ENCODE data around the gene FBXL2. TPM values are rescaled to one million over a fixed set of nuclear protein-coding genes. Genes with fewer than 3 reads are reported as not detected.

The FBXL2 gene
- polyA plus RNA-seq, 4 donors = 2.8 to 15.1 TPM; not detected in 2

DNA sequence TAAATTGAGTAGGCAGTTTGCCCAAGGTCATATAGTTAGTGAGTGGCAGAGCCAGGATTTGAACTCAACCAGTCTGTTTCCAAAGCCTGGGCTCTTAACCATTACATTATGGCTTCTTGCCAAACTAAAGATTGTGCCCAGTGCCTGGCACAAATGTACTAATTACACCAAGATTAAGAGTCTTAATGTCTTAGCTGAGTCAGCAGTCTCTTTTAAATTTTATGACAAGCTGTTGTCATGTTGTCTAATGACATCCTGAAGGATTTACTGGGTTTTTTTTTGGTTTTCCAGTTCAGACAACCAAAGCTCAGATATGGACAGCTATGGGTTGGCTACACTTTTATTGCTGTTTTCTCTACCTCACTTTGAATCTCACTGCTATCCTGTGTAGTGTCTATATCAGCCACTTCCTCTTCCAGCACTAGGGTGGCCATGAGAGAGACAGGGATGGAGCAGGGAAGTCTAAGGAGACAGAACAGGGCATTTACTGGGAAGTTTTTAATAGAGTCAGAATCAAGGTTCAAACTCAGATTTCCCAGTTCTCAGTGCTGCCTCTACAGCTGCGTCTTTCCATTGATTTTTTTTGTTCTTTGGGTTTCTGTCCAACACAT is 10.5 kb downstream of the FBXL2 start:
- DNase-seq (peak in 1 of 2 donors; percentile 26), FAIRE-seq (no peak)
- H3K27ac ChIP-seq (ENCODE audit: low read depth in 1 of 3, low read length in 2 of 3) = no peak overlapping the region
- H3K27me3 ChIP-seq (ENCODE audit: control insufficient read depth in 3 of 3, insufficient read depth in 3 of 3, low read length in 3 of 3) = no peaks in the 10 kb centered on the region
- peaks cover 0 to 29% of the 10 kb centered on the region in 2 donors for H3K9me3 ChIP-seq (ENCODE audit: control insufficient read depth in 2 of 2, insufficient read depth in 1 of 2, low read depth in 1 of 2, low read length in 1 of 2)
- H3K4me1 ChIP-seq (ENCODE audit: control insufficient read depth in 3 of 3, insufficient read depth in 2 of 3, low read depth in 1 of 3, low read length in 2 of 3) = no peaks in the 10 kb centered on the region
- 86 to 92% (median 91%) methylated on average over 1 of the region's 1 CpG for WGBS, 3 donors
- H3K4me3 ChIP-seq (ENCODE audit: low read depth in 1 of 3, low read length in 3 of 3) = no peak overlapping the region
- H3K36me3 ChIP-seq (ENCODE audit: control insufficient read depth in 3 of 3, insufficient read depth in 2 of 3, low read depth in 1 of 3, low read length in 3 of 3) = peaks cover 0 to 9% (median 0%) of the 10 kb centered on the region in 3 donors

DNA sequence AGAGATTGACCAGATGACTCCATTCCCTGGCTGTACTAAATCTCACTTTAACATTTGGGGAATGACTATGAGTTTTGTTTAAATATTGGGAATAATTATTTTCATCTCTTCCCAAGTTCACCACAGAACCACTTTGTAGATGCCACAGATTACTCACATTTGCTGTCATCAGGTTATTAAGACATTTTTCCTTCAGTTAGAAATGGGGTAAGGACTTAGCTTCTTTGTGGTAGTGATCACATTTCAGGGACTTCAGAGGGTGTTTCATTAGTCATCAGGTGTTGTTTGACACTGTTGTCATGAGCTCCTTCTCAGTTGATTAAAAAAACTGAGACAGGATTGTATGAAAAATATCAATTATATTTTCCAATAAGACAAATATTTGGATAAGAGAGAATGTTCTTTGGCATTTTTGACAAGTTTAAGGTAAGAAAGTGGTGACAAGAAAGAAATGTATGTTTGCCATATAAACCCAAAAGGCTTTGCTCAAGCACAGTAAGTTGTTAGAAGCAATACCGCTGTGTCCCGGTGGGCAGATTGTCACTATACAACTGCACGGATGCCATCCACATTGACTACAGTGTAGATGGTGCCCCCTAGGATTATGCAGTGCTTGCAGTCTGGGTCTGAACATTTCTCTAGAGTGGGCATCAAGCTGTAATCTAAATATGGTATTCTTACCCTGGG is 22.3 kb downstream of the FBXL2 start:
- no peak overlapping the region for H3K27ac ChIP-seq (ENCODE audit: low read depth in 1 of 3, low read length in 2 of 3)
- FAIRE-seq (no peak), DNase-seq (no peak)
- H3K9me3 ChIP-seq (ENCODE audit: control insufficient read depth in 2 of 2, insufficient read depth in 1 of 2, low read depth in 1 of 2, low read length in 1 of 2) = no peaks in the 10 kb centered on the region
- 90 to 95% (median 92%) methylated on average over 3 of the region's 3 CpGs for WGBS, 3 donors
- H3K27me3 ChIP-seq (ENCODE audit: control insufficient read depth in 3 of 3, insufficient read depth in 3 of 3, low read length in 3 of 3) = no peaks in the 10 kb centered on the region
- peaks cover 0 to 2% (median 0%) of the 10 kb centered on the region in 3 donors for H3K36me3 ChIP-seq (ENCODE audit: control insufficient read depth in 3 of 3, insufficient read depth in 2 of 3, low read depth in 1 of 3, low read length in 3 of 3)
- no peaks in the 10 kb centered on the region for H3K4me1 ChIP-seq (ENCODE audit: control insufficient read depth in 3 of 3, insufficient read depth in 2 of 3, low read depth in 1 of 3, low read length in 2 of 3)
- no peak overlapping the region for H3K4me3 ChIP-seq (ENCODE audit: low read depth in 1 of 3, low read length in 3 of 3)

- Histone ChIP-seq H3K36me3 (ENCODE audit: control insufficient read depth in 3 of 3, insufficient read depth in 2 of 3, low read depth in 1 of 3, low read length in 3 of 3) (peaks cover 0 to 13% (median 0%) of the 10 kb centered on the region in 3 donors), H3K4me1 (ENCODE audit: control insufficient read depth in 3 of 3, insufficient read depth in 2 of 3, low read depth in 1 of 3, low read length in 2 of 3) (no peaks in the 10 kb centered on the region), H3K27me3 (ENCODE audit: control insufficient read depth in 3 of 3, insufficient read depth in 3 of 3, low read length in 3 of 3) (no peaks in the 10 kb centered on the region), H3K27ac (ENCODE audit: low read depth in 1 of 3, low read length in 2 of 3) (no peak overlapping the region), H3K4me3 (ENCODE audit: low read depth in 1 of 3, low read length in 3 of 3) (no peak overlapping the region), H3K9me3 (ENCODE audit: control insufficient read depth in 2 of 2, insufficient read depth in 1 of 2, low read depth in 1 of 2, low read length in 1 of 2) (peaks cover 0 to 8% of the 10 kb centered on the region in 2 donors)
- DNase-seq = no peak
- FAIRE-seq = no peak
- 57 to 68% (median 63%) methylated on average over 2 of the region's 2 CpGs for WGBS, 3 donors
Observed at GRCh38 chr3:33312361-33312760, 35.1 kb downstream of the FBXL2 start.

- Histone ChIP-seq H3K9me3 (ENCODE audit: control insufficient read depth in 2 of 2, insufficient read depth in 1 of 2, low read depth in 1 of 2, low read length in 1 of 2) (peaks cover 0 to 8% of the 10 kb centered on the region in 2 donors), H3K27me3 (ENCODE audit: control insufficient read depth in 3 of 3, insufficient read depth in 3 of 3, low read length in 3 of 3) (no peaks in the 10 kb centered on the region), H3K27ac (ENCODE audit: low read depth in 1 of 3, low read length in 2 of 3) (no peak overlapping the region), H3K36me3 (ENCODE audit: control insufficient read depth in 3 of 3, insufficient read depth in 2 of 3, low read depth in 1 of 3, low read length in 3 of 3) (peaks cover 0 to 11% (median 0%) of the 10 kb centered on the region in 3 donors), H3K4me1 (ENCODE audit: control insufficient read depth in 3 of 3, insufficient read depth in 2 of 3, low read depth in 1 of 3, low read length in 2 of 3) (no peaks in the 10 kb centered on the region), H3K4me3 (ENCODE audit: low read depth in 1 of 3, low read length in 3 of 3) (no peak overlapping the region)
- FAIRE-seq (no peak), DNase-seq (no peak)
Observed at GRCh38 chr3:33313331-33313730, 36.1 kb downstream of the FBXL2 start.

GRCh38 chr3:33314993-33315392 is 37.8 kb downstream of the FBXL2 start:
- FAIRE-seq = no peak
- no peaks in the 10 kb centered on the region for H3K27me3 ChIP-seq (ENCODE audit: control insufficient read depth in 3 of 3, insufficient read depth in 3 of 3, low read length in 3 of 3)

GRCh38 chr3:33315826-33316225 is 38.6 kb downstream of the FBXL2 start:
- peak; percentile 2 to 4 for DNase-seq
- 54 to 72% (median 57%) methylated on average over 2 of the region's 2 CpGs for WGBS, 3 donors
- no peak for FAIRE-seq

More at GRCh38 chr3:33314993-33315392, 37.8 kb downstream of the FBXL2 start:
- Histone ChIP-seq H3K4me1 (ENCODE audit: control insufficient read depth in 3 of 3, insufficient read depth in 2 of 3, low read depth in 1 of 3, low read length in 2 of 3) (no peaks in the 10 kb centered on the region), H3K9me3 (ENCODE audit: control insufficient read depth in 2 of 2, insufficient read depth in 1 of 2, low read depth in 1 of 2, low read length in 1 of 2) (peaks cover 0 to 5% of the 10 kb centered on the region in 2 donors), H3K27ac (ENCODE audit: low read depth in 1 of 3, low read length in 2 of 3) (no peak overlapping the region), H3K36me3 (ENCODE audit: control insufficient read depth in 3 of 3, insufficient read depth in 2 of 3, low read depth in 1 of 3, low read length in 3 of 3) (peaks cover 0 to 9% (median 0%) of the 10 kb centered on the region in 3 donors), H3K4me3 (ENCODE audit: low read depth in 1 of 3, low read length in 3 of 3) (no peak overlapping the region)
- no peak for DNase-seq

GRCh38 chr3:33317963-33318709 is 40.9 kb downstream of the FBXL2 start:
- FAIRE-seq = no peak
- H3K36me3 ChIP-seq (ENCODE audit: control insufficient read depth in 3 of 3, insufficient read depth in 2 of 3, low read depth in 1 of 3, low read length in 3 of 3) = peaks cover 0 to 6% (median 0%) of the 10 kb centered on the region in 3 donors

More at GRCh38 chr3:33315826-33316225, 38.6 kb downstream of the FBXL2 start:
- H3K4me1 ChIP-seq (ENCODE audit: control insufficient read depth in 3 of 3, insufficient read depth in 2 of 3, low read depth in 1 of 3, low read length in 2 of 3) = no peaks in the 10 kb centered on the region
- no peaks in the 10 kb centered on the region for H3K27me3 ChIP-seq (ENCODE audit: control insufficient read depth in 3 of 3, insufficient read depth in 3 of 3, low read length in 3 of 3)
- no peak overlapping the region for H3K4me3 ChIP-seq (ENCODE audit: low read depth in 1 of 3, low read length in 3 of 3)
- peaks cover 0 to 9% (median 0%) of the 10 kb centered on the region in 3 donors for H3K36me3 ChIP-seq (ENCODE audit: control insufficient read depth in 3 of 3, insufficient read depth in 2 of 3, low read depth in 1 of 3, low read length in 3 of 3)
- H3K9me3 ChIP-seq (ENCODE audit: control insufficient read depth in 2 of 2, insufficient read depth in 1 of 2, low read depth in 1 of 2, low read length in 1 of 2) = peaks cover 0 to 4% of the 10 kb centered on the region in 2 donors
- no peak overlapping the region for H3K27ac ChIP-seq (ENCODE audit: low read depth in 1 of 3, low read length in 2 of 3)

GRCh38 chr3:33318710-33319380 is 41.6 kb downstream of the FBXL2 start:
- DNase-seq = no peak

More at GRCh38 chr3:33317963-33318709, 40.9 kb downstream of the FBXL2 start:
- Histone ChIP-seq H3K9me3 (ENCODE audit: control insufficient read depth in 2 of 2, insufficient read depth in 1 of 2, low read depth in 1 of 2, low read length in 1 of 2) (peaks cover 0 to 2% of the 10 kb centered on the region in 2 donors), H3K27ac (ENCODE audit: low read depth in 1 of 3, low read length in 2 of 3) (no peak overlapping the region), H3K27me3 (ENCODE audit: control insufficient read depth in 3 of 3, insufficient read depth in 3 of 3, low read length in 3 of 3) (no peaks in the 10 kb centered on the region), H3K4me3 (ENCODE audit: low read depth in 1 of 3, low read length in 3 of 3) (no peak overlapping the region), H3K4me1 (ENCODE audit: control insufficient read depth in 3 of 3, insufficient read depth in 2 of 3, low read depth in 1 of 3, low read length in 2 of 3) (no peaks in the 10 kb centered on the region)
- no peak for DNase-seq
- WGBS, 3 donors = 57 to 65% (median 59%) methylated on average over 4 of the region's 4 CpGs

More at GRCh38 chr3:33318710-33319380, 41.6 kb downstream of the FBXL2 start:
- Histone ChIP-seq H3K27ac (ENCODE audit: low read depth in 1 of 3, low read length in 2 of 3) (no peak overlapping the region), H3K9me3 (ENCODE audit: control insufficient read depth in 2 of 2, insufficient read depth in 1 of 2, low read depth in 1 of 2, low read length in 1 of 2) (peaks cover 0 to 2% of the 10 kb centered on the region in 2 donors), H3K36me3 (ENCODE audit: control insufficient read depth in 3 of 3, insufficient read depth in 2 of 3, low read depth in 1 of 3, low read length in 3 of 3) (peaks cover 0 to 6% (median 0%) of the 10 kb centered on the region in 3 donors), H3K27me3 (ENCODE audit: control insufficient read depth in 3 of 3, insufficient read depth in 3 of 3, low read length in 3 of 3) (no peaks in the 10 kb centered on the region), H3K4me1 (ENCODE audit: control insufficient read depth in 3 of 3, insufficient read depth in 2 of 3, low read depth in 1 of 3, low read length in 2 of 3) (no peaks in the 10 kb centered on the region), H3K4me3 (ENCODE audit: low read depth in 1 of 3, low read length in 3 of 3) (no peak overlapping the region)
- FAIRE-seq = no peak
- 73 to 82% (median 81%) methylated on average over 5 of the region's 5 CpGs for WGBS, 3 donors

Data from small intestine (tissue), 7 donors.